GM12874 (cell line): ENCODE measurements around the gene ADRA2B.

Experiments used
- TF ChIP-seq, protein P1 (sequence below): IDR thresholded peaks from 2 replicates; pipeline ENCODE4 v1.5.1; 2011; ENCODE audit warnings: low read depth, mild to moderate bottlenecking, control low read depth, low read length, moderate library complexity; ENCODE audit not compliant: insufficient read depth

ADRA2B gene

DNA sequence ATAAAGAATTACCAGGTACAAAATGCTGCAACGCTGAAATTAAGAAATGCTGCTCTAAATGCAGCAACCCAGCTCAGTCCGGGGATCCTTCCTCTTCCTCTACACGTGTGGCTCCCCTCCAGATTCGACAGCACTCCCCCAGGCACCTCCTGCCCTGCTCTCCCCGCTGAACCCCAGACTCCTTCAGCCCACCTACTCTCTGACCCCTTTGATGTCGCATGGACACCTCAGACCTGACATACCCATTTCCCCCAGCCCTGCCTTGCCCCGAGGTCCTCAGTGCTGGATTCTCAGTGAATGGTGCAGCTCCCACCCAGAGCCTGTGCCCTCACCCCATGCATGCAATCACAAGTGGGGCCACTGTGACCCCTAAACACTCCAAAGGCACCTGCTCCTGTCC lies 4.6 kb upstream of the ADRA2B start:
- TF ChIP-seq, protein P1, sequence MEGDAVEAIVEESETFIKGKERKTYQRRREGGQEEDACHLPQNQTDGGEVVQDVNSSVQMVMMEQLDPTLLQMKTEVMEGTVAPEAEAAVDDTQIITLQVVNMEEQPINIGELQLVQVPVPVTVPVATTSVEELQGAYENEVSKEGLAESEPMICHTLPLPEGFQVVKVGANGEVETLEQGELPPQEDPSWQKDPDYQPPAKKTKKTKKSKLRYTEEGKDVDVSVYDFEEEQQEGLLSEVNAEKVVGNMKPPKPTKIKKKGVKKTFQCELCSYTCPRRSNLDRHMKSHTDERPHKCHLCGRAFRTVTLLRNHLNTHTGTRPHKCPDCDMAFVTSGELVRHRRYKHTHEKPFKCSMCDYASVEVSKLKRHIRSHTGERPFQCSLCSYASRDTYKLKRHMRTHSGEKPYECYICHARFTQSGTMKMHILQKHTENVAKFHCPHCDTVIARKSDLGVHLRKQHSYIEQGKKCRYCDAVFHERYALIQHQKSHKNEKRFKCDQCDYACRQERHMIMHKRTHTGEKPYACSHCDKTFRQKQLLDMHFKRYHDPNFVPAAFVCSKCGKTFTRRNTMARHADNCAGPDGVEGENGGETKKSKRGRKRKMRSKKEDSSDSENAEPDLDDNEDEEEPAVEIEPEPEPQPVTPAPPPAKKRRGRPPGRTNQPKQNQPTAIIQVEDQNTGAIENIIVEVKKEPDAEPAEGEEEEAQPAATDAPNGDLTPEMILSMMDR, result no peak

DNA sequence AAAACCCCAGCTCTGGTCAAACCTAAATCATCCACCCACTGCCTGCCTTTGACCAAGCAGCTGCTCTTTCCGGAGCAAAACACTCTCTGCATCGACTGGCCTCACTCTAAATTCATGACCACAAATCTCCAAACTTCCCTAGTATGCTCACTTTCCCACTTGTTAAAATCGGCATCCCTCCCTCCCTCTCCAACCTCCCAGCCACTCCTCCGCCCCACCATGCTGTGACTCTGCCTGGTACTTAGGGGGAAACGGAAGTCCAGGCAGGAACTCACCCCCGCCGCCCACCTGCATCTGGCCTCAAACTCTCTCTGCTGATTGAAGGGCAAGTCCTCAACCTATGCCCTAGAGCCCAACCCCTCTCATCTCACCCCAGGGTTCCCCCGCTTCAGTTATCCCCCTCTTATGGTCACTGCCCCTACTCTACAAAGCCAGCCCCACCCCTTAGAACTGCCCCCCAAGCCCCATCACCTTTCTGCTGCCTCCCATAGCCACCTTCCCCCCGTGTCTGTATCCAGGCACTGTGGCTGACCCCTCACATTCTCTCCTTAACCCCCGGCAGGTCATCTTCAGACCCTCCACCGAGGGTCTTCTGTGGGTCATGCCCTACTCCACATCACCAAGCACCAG lies 3.8 kb upstream of the ADRA2B start:
- TF ChIP-seq, protein P1, result no peak

DNA sequence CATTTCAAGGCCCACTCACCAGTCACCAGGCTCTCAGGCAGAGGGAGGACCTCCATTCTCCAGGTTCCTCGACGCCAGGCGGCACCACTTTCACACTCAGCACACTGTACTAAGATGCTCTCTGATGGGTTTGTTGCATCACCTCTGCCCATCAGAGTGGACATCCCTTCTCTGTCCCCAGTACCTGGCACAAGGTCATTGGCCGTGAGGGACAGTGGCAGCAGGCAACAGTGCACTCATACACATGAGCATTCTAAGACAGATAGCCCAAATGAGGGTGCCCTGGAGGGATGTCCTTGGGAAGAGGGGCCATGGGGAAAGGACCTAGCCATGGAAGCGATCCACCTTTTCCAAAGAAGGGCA lies 3.0 kb upstream of the ADRA2B start:
- TF ChIP-seq, protein P1, result no peak

DNA sequence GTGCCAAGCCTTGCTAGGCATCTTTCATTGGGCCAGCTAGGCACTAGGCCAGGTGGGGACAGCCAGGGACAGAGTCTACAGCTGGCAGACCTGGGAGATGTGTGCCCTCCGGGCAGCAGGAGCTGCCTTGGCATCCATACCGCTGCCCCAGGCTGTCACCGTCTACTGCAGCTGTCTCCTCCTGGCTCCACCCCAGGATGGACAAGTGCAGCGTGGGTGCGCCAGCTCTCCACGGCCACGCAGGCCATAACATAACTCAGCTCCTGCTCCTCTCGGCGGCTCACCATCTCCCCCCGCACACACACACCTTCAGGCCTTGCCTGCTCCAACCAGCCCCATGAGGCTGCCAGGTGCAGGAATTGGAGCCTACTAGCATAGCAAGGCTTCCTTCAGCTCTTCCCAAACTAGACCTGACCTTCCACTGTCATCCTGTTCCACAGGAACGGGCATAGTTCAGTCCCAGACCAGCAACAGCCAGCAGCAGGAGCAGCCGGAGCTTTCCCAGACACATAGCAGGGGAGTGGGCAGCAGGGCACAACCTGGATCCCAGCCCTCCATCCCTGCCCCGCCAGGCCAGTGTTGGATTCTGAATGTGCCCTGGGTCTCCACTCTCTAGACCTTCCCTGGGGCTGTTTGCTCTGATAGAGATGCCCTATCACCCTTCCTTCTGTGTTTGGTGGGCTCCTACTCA lies 2.5 kb upstream of the ADRA2B start:
- TF ChIP-seq, protein P1, result no peak

DNA sequence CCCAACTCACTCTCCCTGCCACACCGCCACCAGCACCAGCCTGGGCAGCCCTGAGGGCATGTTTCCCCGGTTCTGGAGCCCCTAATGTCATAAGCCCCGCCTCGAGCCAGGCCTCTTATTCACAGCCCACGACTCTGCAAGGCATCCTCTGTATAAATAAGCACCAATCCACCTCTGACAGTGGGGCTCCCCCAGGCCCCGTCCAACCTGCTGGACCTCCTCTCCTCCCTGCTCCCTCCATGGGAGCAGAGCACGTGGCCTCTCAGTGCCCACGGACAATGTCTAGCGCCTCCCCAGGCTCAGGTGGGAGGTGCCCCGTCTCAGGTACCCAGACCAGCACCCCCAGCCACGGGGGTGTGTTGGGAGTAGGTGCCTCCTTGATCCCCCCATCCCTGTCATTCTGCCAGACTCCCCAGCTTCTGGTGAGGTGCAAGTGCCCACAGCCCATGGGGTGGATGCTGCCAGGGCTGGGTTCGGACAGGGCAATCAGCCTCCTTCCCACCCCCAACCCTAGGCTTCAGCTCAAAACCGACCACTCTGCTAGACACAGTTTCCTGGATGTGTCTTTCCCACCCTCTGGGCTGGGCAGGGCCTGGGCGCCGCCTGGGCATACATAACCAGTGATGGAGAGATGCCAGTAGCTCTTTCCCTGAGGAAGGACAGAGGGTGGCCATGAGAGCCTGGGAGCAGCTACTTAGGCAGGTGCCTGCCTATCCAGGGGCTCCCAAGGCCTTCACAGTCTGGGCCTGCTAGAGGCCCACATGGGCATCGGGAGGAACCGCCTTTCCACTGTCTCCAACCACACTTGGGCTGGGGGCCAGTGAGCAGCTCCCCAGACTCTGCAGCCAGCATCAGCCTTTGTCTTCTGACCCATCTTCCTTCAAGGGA lies 1.6 kb upstream of the ADRA2B start:
- TF ChIP-seq, protein P1, result peak; percentile 30; the same call in 1 of the 2 replicates

DNA sequence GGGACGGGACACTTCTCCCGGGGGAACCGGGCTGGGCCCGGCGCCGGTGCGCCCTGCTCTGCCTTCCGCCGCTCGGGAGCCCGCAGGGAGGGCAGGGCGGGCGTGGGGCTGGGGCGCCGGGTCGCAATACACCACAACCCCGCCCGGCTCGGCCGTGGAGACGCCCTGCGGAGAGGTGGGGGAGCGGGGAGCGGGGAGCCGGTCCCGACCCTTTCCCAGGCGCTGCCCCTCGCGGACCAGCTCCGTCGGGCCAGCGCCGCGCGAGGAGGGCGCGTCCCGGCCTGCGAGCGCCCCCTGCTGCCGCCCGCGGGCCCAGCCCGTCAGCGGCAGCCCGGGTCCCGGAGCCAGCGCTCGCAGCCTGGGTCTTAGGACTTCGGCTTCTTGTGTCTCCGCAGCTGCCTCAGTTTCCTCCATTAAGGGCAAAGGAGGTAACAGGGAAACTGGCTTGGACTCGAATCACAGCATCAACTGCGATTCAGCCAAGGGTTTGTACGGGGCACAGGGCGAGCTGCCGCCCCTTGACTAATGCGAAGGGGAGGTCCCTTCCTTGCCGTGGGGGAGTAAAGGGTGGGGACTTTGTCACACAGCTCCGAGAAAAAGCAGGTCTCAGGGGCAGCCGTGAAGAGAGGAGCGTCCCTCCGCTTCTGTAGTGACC lies 635 bp upstream of the ADRA2B start:
- TF ChIP-seq, protein P1, result peak; percentile 86
